Uterus (tissue), 4 donors: ENCODE data around the gene KRTAP2-3. TPM values are rescaled to one million over a fixed set of nuclear protein-coding genes. Genes with fewer than 3 reads are reported as not detected.

Experiments used
- DNase-seq, 2 donors: peaks; one replicate each; pipeline ENCODE4 v3.0.0-alpha.2; 2019 to 2020
- H3K27ac ChIP-seq, 2 donors: fragments of 200-600 bp; sonication (generic); 1 replicate in 1 of 2; 2 replicates in 1 of 2; pipeline ENCODE4 v1.5.1; 2016 to 2018
- H3K27me3 ChIP-seq, 2 donors: fragments of 200-600 bp; sonication (generic); one replicate each; pipeline ENCODE4 v1.5.1; 2018 to 2019; ENCODE audit warnings: control low read depth in 1 of 2
- H3K36me3 ChIP-seq, 2 donors: fragments of 200-600 bp; sonication (generic); one replicate each; pipeline ENCODE4 v1.5.1; 2019; ENCODE audit warnings: control low read depth in 1 of 2
- H3K4me1 ChIP-seq, 2 donors: fragments of 200-600 bp; sonication (generic); one replicate each; pipeline ENCODE4 v1.5.1; 2018 to 2019; ENCODE audit warnings: control low read depth in 1 of 2
- H3K4me3 ChIP-seq, 2 donors: fragments of 200-600 bp; sonication (generic); 1 replicate in 1 of 2; 2 replicates in 1 of 2; pipeline ENCODE4 v1.5.1; 2018 to 2019; ENCODE audit warnings: mild to moderate bottlenecking in 1 of 2
- H3K9me3 ChIP-seq, 2 donors: fragments of 200-600 bp; sonication (generic); one replicate each; pipeline ENCODE4 v1.5.1; 2019; ENCODE audit warnings: control low read depth in 1 of 2
- CTCF ChIP-seq, 4 experiments: fragments of 200-600 bp in 2 of 4; fragments of 450-650 bp in 2 of 4; sonication (generic) in 2 of 4; IDR thresholded peaks; one replicate each; pipeline ENCODE4 v1.5.1; 2016 to 2019; ENCODE audit warnings: antibody characterized with exemption in 4 of 4, mild to moderate bottlenecking in 2 of 4, moderate library complexity in 1 of 4
- POLR2A ChIP-seq, 2 donors: fragments of 450-650 bp; IDR thresholded peaks; one replicate each; pipeline ENCODE4 v1.6.1; 2016; ENCODE audit warnings: antibody characterized with exemption in 2 of 2, mild to moderate bottlenecking in 1 of 2, moderate library complexity in 1 of 2
- intact Hi-C: fragments of 100-400 bp; cut with DNase I; formaldehyde crosslinking; loops from one replicate; pipeline ENCODE4 v1.15.1; 2023; ENCODE audit warnings: low total_unique reads
- total RNA-seq, 4 donors: library from RNA; depleted of rRNA in 3 of 4; stranded (reverse); fragments of >200 nt in 3 of 4; gene quantifications; one replicate each; pipeline versions ENCODE4 v1.1.0 to v1.2.4, GENCODE V29; 2014 to 2023
- donor health status: DM: yes; HTN: yes; CAD: no.

KRTAP2-3 gene
- total RNA-seq, 4 donors from 2014 or later, result not detected

DNA sequence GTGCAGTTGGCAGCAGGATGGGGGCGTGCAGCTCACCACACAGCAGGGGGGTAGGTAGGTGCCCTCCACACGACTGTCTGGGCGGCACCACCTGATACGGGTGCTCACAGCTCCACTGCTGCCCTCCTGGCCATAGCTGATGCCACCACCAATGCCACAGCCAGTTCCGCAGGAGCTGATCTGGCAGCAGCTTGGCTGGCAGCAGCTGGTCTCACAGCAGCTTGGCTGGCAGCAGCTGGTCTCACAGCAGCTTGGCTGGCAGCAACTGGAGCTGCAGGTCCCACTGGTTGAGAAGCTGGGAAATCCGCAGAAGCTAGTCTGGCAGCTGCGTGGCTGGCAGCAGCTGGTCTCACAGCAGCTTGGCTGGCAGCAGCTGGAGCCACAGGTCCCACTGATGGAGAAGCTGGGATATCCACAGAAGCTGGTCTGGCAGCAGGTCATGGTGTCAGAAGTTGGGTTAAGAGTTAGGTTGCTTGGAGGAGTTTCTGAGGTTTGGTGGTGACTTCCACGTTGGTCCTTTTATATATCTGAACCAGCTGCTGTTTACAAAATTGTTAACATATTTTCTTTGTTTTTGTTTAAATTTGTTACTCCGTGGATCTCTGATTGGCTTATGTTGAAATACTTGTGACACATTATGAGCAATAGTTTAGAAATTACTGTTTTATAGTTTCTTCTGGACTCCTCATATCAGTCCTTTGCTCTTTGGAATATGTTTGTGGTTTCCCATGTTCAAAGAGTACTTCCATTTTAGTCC lies 33.0 kb downstream of the KRTAP2-3 start, which contains the start of gene KRTAP1-5:
Gene KRTAP1-5 (minus strand): TSS at position 494 of the 757 bp plus-strand sequence. CDS start 53 bp downstream, at position 441.
- no peak for DNase-seq
- no peaks in the 10 kb centered on the region for H3K27me3 ChIP-seq
- no peak within 1 kb of the TSS for H3K4me3 ChIP-seq
- TF ChIP-seq POLR2A (IDR thresholded peaks at IDR 0.05) (no peak), CTCF (IDR thresholded peaks at IDR 0.05) (no peak)
- H3K27ac ChIP-seq, result no peak within 1 kb of the TSS
- H3K9me3 ChIP-seq, result no peaks in the 10 kb centered on the region
- intact Hi-C loops, result no loop called here
- no peaks in the 10 kb centered on the region for H3K36me3 ChIP-seq
- no peaks in the 10 kb centered on the region for H3K4me1 ChIP-seq

- H3K27ac ChIP-seq, result no peak overlapping the region
- intact Hi-C loops, result no loop called here
- H3K4me1 ChIP-seq, result no peaks in the 10 kb centered on the region
- H3K27me3 ChIP-seq, result no peaks in the 10 kb centered on the region
- no peak for TF ChIP-seq CTCF (IDR thresholded peaks at IDR 0.05)
- no peak for TF ChIP-seq POLR2A (IDR thresholded peaks at IDR 0.05)
- no peaks in the 10 kb centered on the region for H3K9me3 ChIP-seq
- no peaks in the 10 kb centered on the region for H3K36me3 ChIP-seq
- no peak for DNase-seq
- no peak overlapping the region for H3K4me3 ChIP-seq
Observed at GRCh38 chr17:41024697-41025096, 35.2 kb downstream of the KRTAP2-3 start.

- no peaks in the 10 kb centered on the region for H3K27me3 ChIP-seq
- no peak for DNase-seq
- H3K4me3 ChIP-seq, result no peak overlapping the region
- H3K4me1 ChIP-seq, result no peaks in the 10 kb centered on the region
- H3K27ac ChIP-seq, result no peak overlapping the region
- intact Hi-C loops, result no loop called here
- TF ChIP-seq POLR2A (IDR thresholded peaks at IDR 0.05), result no peak
- TF ChIP-seq CTCF (IDR thresholded peaks at IDR 0.05), result no peak
- H3K9me3 ChIP-seq, result no peaks in the 10 kb centered on the region
- H3K36me3 ChIP-seq, result no peaks in the 10 kb centered on the region
Observed at GRCh38 chr17:41020336-41020735, 39.6 kb downstream of the KRTAP2-3 start.

DNA sequence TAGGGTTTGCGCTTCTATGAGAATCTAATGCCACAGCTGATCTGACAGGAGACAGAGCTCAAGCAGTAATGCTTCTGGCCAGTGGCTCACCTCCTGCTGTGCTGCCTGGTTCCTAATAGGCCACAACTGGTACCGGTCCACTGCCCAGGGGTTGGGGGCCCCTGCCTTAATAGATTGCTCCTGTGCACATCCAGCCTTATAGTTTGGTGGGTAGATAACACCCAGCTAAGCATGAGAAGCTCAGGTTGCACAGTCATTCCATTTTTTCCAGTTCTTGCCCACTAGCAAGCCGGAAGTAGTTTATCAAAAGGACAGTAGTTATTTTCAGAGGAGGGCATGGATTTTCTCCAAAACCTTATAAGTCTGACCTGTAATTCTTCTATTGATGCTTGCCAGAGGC lies 40.5 kb downstream of the KRTAP2-3 start:
- no peak for DNase-seq
- TF ChIP-seq CTCF (IDR thresholded peaks at IDR 0.05) (no peak), POLR2A (IDR thresholded peaks at IDR 0.05) (no peak)
- Histone ChIP-seq H3K9me3 (no peaks in the 10 kb centered on the region), H3K4me1 (no peaks in the 10 kb centered on the region), H3K27me3 (no peaks in the 10 kb centered on the region), H3K36me3 (no peaks in the 10 kb centered on the region), H3K4me3 (no peak overlapping the region), H3K27ac (no peak overlapping the region)
- intact Hi-C loops, result no loop called here

- TF ChIP-seq POLR2A (IDR thresholded peaks at IDR 0.05) (no peak), CTCF (IDR thresholded peaks at IDR 0.05) (no peak)
- Histone ChIP-seq H3K27me3 (no peaks in the 10 kb centered on the region), H3K27ac (no peak overlapping the region), H3K36me3 (no peaks in the 10 kb centered on the region), H3K4me3 (no peak overlapping the region), H3K4me1 (no peaks in the 10 kb centered on the region), H3K9me3 (no peaks in the 10 kb centered on the region)
- DNase-seq, result no peak
- intact Hi-C loops, result no loop called here
Observed at GRCh38 chr17:41018541-41018940, 41.4 kb downstream of the KRTAP2-3 start.
